Thymus (tissue), 11 donors: ENCODE data around the gene RRAGC. TPM values are rescaled to one million over a fixed set of nuclear protein-coding genes. Genes with fewer than 3 reads are reported as not detected.

Source experiments
- DNase-seq, 9 donors: peaks; one replicate each; pipeline ENCODE4 v3.0.0-alpha.2; 2013; ENCODE audit warnings: low spot score in 9 of 9, low read depth in 6 of 9, missing footprints in 1 of 9
- H3K27ac ChIP-seq, 2 donors: one replicate each; pipeline ENCODE4 v1.5.1; 2013; ENCODE audit warnings: control low read depth in 1 of 2, low read depth in 1 of 2, low read length in 1 of 2, mild to moderate bottlenecking in 1 of 2, moderate library complexity in 1 of 2
- H3K27me3 ChIP-seq, 2 donors: one replicate each; pipeline ENCODE4 v1.5.1; 2013; ENCODE audit warnings: low read length in 1 of 2; ENCODE audit not compliant: control insufficient read depth in 2 of 2, insufficient read depth in 1 of 2
- H3K36me3 ChIP-seq, 2 donors: one replicate each; pipeline ENCODE4 v1.5.1; 2013; ENCODE audit warnings: low read length in 1 of 2, mild to moderate bottlenecking in 1 of 2, moderate library complexity in 1 of 2; ENCODE audit not compliant: control insufficient read depth in 2 of 2, insufficient read depth in 2 of 2
- H3K4me1 ChIP-seq, 2 donors: one replicate each; pipeline ENCODE4 v1.5.1; 2013; ENCODE audit warnings: low read length in 2 of 2; ENCODE audit not compliant: control insufficient read depth in 2 of 2, insufficient read depth in 2 of 2
- H3K4me3 ChIP-seq, 2 donors: one replicate each; pipeline ENCODE4 v1.5.1; 2013; ENCODE audit warnings: low read length in 2 of 2, control low read depth in 1 of 2, mild to moderate bottlenecking in 1 of 2
- H3K9me3 ChIP-seq, 2 donors: one replicate each; pipeline ENCODE4 v1.5.1; 2013; ENCODE audit warnings: low read length in 1 of 2, mild to moderate bottlenecking in 1 of 2; ENCODE audit not compliant: control insufficient read depth in 2 of 2, insufficient read depth in 1 of 2
- WGBS: extraction: QIAGEN DNeasy Blood & Tissue Kit; methylation state at CpG from one replicate; pipeline ENCODE4 v1.1.7; 2013; 5-methylcytosine and 5-hydroxymethylcytosine counted together
- polyA plus RNA-seq: library from polyadenylated mRNA; stranded (reverse); fragments of 200-250 nt; gene quantifications from one replicate; pipeline ENCODE4 v1.2.3, GENCODE V29; 2013
- total RNA-seq: library from RNA; stranded (reverse); fragments of 120-200 nt; gene quantifications from one replicate; pipeline ENCODE4 v1.2.4, GENCODE V29; 2013
- donor health status: healthy.

Gene RRAGC
- total and polyA plus RNA-seq, 2 donors: 8.8 to 28.6 TPM

DNA sequence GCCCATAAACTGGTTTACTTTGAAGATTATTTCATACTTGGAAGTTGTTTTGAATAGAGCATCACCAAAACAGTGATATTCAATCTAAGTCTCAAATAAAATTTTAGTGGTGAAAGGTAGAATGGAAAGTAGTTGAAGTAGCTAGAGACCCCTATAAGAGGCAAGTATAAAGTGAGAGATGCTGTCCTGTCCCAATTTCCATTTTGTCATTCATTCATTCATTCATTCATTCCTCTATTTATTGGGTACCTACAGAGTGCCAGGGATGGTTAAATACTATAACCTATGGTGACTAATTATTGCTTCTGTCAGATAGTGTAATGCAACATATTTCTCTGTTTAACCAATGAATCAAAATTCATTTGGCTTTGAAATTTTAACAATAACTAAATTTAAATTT is 32.7 kb downstream of the RRAGC start:
- Histone ChIP-seq H3K27me3 (peaks cover 7 to 37% of the 10 kb centered on the region in 2 donors), H3K9me3 (no peaks in the 10 kb centered on the region), H3K4me3 (no peak overlapping the region), H3K36me3 (no peaks in the 10 kb centered on the region), H3K27ac (no peak overlapping the region), H3K4me1 (no peaks in the 10 kb centered on the region)
- DNase-seq: no peak

DNA sequence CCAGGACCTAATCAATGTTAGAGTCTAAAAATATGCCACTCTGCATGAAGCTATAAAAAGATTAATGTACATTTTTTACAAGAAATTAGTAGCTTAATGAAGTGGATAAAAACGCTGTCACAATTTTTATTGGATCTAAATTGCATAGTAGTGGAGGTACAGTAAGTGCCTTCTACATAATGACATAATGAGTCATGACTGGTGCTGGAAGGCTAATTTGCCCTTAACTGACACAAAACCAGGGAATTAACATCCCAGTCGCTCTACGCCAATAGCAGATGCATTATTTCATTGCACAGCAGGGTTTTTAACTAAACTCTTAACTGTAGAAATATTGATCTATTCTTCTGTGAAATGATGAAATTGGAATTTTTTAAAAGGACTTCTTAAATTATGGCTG is 33.3 kb downstream of the RRAGC start:
- Histone ChIP-seq H3K36me3 (no peaks in the 10 kb centered on the region), H3K4me3 (no peak overlapping the region), H3K4me1 (no peaks in the 10 kb centered on the region), H3K27ac (no peak overlapping the region), H3K9me3 (no peaks in the 10 kb centered on the region), H3K27me3 (peaks cover 7 to 37% of the 10 kb centered on the region in 2 donors)
- no peak for DNase-seq
- 97% methylated on average over 3 of the region's 3 CpGs for WGBS

DNA sequence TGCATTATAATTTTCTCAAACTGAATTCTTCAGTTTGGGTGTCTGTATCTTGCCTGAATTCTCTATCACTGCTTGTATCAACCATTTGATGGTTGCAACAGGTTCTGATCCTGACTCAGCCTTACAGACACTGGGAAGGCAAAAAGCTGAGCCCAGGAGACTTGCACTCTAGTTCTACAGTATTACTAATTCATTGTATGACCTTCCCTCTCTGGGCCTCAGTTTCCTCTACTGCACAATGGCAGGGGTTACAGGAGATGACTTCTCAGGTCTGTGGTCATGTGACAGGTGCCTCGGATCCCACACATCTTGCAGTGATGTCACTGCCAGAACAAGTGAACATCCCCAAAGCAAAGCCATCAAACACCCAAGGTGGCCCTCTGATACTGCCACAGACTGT is 38.7 kb downstream of the RRAGC start:
- peaks cover 38 to 71% of the 10 kb centered on the region in 2 donors for H3K27me3 ChIP-seq
- no peaks in the 10 kb centered on the region for H3K36me3 ChIP-seq
- WGBS: 74% methylated on average over 1 of the region's 1 CpG
- H3K27ac ChIP-seq: no peak overlapping the region
- H3K4me3 ChIP-seq: no peak overlapping the region
- DNase-seq: no peak
- peaks cover 2 to 9% of the 10 kb centered on the region in 2 donors for H3K9me3 ChIP-seq
- H3K4me1 ChIP-seq: peaks cover 0 to 4% of the 10 kb centered on the region in 2 donors

DNA sequence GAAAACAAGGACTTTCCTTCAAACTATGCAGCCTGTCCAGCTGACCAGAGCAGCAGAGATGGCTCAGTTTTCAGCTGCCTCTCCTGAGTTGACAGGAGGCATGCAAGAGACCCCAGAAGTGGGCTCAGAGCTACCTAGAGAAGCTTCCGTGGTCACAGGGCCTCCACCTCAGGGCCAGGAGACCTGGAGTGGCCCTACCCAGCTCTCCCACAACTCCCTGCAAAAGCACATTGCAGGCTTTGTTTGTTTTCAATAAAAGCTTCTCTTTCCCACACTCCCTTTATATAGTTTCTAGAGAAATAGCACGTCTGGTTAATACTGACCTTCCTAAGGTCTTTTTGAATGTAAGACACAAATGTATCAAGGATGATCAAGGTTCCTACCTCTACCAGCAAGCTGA is 40.1 kb downstream of the RRAGC start:
- Histone ChIP-seq H3K36me3 (no peaks in the 10 kb centered on the region), H3K4me1 (peaks cover 0 to 4% of the 10 kb centered on the region in 2 donors), H3K4me3 (no peak overlapping the region), H3K27me3 (peaks cover 49 to 74% of the 10 kb centered on the region in 2 donors), H3K9me3 (peaks cover 2 to 9% of the 10 kb centered on the region in 2 donors), H3K27ac (no peak overlapping the region)
- DNase-seq: no peak
- 85% methylated on average over 2 of the region's 2 CpGs for WGBS

DNA sequence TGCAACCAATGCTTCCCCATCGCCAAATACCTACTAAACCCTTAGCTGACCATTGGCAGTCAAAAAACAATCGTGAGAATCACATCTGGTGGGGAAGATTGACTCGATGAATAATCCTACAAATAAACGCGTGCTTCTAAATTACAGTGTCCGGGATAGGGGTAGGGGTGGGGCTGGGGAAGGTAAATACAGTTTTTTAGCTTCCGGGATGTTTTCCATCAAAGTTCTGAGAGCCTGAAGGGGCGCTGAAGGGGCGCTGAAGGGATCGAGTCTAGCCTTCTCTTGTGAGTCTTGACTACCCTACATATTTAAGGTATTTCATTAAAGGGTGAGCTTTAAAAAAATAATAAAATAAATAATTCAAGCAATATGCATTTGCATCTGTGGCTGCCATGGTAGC is 40.5 kb downstream of the RRAGC start:
- Histone ChIP-seq H3K4me3 (no peak overlapping the region), H3K9me3 (peaks cover 2 to 9% of the 10 kb centered on the region in 2 donors), H3K27ac (no peak overlapping the region), H3K27me3 (peaks cover 53 to 78% of the 10 kb centered on the region in 2 donors), H3K4me1 (peaks cover 0 to 4% of the 10 kb centered on the region in 2 donors), H3K36me3 (no peaks in the 10 kb centered on the region)
- no peak for DNase-seq
- 21% methylated on average over 10 of the region's 10 CpGs for WGBS

DNA sequence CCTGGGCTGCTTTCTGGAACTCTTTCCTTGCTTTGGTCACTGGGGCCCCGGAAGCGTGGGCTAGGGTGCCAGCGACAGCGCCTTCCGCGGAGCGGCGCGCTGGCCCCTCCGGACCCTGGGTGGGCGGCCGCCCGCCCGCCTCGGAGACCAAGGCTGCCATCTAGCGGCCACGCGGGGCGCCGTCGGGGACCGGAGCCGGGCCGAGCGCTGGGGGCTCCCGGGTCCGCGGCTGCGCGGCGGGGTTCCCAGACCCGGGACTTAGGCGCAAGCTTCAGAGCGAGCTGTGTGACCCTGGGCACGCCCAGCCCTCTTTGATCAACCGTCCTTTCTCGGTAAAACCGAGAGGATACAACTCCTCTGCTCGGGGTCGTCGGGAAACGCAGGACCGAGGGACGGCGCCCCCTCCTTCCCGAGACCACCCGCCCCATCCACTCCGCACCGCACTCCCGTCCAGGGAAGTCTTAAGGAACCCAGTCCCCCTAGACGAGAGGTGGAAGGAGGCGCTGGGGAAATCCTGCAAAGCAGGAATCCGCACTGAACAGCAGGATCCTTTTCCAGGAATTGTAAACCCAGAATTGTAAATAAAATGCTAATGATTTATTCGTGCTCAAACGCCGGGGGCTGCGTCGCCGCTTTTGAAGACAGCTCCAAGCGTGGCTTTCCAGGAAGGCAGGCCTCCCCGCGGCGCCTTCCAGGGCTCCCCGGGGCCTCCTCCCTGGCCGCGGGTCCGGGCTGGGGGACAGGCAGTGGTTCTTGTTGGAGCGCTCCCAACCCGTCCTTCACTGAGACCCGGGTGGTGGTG is 41.2 kb downstream of the RRAGC start:
- Histone ChIP-seq H3K9me3 (peaks cover 2 to 9% of the 10 kb centered on the region in 2 donors), H3K4me3 (peak overlapping the region in 1 of 2 donors; percentile 20), H3K27me3 (peaks cover 59 to 84% of the 10 kb centered on the region in 2 donors), H3K27ac (no peak overlapping the region), H3K4me1 (peaks cover 0 to 4% of the 10 kb centered on the region in 2 donors), H3K36me3 (no peaks in the 10 kb centered on the region)
- WGBS: 2% methylated on average over 70 of the region's 70 CpGs
- DNase-seq: peak in 5 of 9 donors; percentile 4 to 33 (median 20)

DNA sequence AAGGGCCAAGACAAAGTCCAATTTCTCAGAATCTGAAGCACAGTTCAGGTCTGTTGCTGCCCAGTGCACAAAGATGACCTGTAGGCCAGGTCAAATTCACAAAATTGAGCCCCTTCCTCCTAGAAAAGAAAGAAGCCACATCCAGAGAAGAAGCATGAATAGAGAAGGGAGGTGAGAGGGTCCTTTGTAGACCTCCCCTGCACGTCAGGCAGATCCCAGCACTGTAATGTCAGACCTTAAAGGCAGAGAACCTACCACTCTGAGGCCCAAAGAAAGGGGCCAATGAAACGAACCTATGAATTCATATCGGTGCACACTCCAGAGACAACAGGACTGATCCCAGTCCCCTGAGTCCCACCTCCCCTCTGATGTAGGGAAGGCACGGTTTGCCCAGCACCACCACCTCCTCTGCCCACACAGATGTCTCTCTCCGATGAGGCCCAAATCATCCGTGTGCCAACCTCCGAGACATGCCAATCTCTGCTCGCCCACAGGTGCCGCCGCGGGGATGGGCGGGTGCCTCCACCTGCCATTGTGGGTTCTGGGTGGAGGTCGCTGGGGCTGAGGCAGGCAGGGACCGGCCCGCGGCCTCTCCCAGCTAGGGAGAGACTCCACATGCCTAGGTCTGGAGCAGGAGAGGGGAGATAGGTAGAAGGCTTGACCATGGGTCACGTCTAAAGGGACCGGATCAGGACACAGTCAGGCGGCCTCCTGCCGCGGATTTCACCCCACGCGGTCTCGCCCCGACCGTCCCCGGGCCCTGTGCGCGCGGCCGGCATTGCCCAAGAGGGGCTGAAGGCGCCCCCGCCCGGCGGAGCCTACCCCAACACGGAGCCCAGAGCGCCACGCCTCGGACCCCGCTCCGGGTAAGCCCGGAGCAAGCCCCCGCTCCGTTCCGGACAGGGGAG is 42.1 kb downstream of the RRAGC start:
- Histone ChIP-seq H3K27me3 (peaks cover 60 to 81% of the 10 kb centered on the region in 2 donors), H3K36me3 (no peaks in the 10 kb centered on the region), H3K4me1 (peaks cover 0 to 4% of the 10 kb centered on the region in 2 donors), H3K9me3 (peaks cover 2 to 9% of the 10 kb centered on the region in 2 donors), H3K27ac (no peak overlapping the region), H3K4me3 (no peak overlapping the region)
- 43% methylated on average over 45 of the region's 45 CpGs for WGBS
- DNase-seq: no peak

DNA sequence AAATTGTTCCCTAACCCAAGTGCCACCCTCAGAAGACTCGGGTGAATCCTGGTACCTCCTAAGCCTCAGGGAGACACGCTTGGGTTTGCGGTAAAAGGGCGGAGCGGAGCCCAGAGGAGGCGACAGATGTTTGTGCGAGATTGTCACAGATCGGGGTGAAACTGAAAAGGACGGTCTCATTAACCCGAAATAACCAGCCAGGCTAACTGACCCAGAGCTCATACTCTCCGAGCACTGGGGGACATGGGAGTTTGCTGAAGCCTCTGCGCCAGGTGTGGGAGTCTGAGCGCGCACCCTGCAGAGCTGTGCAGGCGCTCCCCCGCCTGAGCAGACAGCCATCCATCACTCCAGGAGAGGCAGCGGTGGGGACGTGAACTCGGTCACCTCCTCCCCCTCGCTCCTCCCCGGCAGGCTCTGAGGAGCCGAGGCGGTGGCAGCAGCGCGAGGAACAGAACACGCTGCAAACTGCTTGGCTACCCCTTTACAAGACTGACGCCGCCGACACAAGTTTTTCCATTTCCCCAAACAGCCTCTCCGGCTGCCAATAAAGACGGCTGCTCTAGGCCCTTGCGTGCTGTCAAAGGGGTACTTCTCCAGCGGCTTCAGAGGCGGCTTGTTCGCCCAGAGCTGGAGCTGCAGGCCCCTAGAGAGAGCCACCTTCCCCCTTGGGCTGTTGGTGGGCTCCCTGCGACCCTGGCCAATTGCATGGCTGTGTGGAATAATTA is 43.5 kb downstream of the RRAGC start:
- peaks cover 2 to 9% of the 10 kb centered on the region in 2 donors for H3K9me3 ChIP-seq
- peaks cover 56 to 79% of the 10 kb centered on the region in 2 donors for H3K27me3 ChIP-seq
- H3K27ac ChIP-seq: no peak overlapping the region
- DNase-seq: peak in 2 of 9 donors; percentile 9 to 24
- H3K36me3 ChIP-seq: no peaks in the 10 kb centered on the region
- H3K4me1 ChIP-seq: peaks cover 0 to 4% of the 10 kb centered on the region in 2 donors
- WGBS: 10% methylated on average over 36 of the region's 36 CpGs
- H3K4me3 ChIP-seq: no peak overlapping the region
